HG02610 (cell line): Measurements from ENCODE around the gene HOTAIR.

Source experiments
- ATAC-seq: cut with Tn5 transposase; IDR thresholded peaks from one replicate; pipeline ENCODE4 v1.9.1; 2021; ENCODE audit warnings: mild to moderate bottlenecking, moderate library complexity; ENCODE audit not compliant: unreplicated experiment

HOTAIR gene

GRCh38 chr12:53931844-53932581 is 42.7 kb downstream of the HOTAIR start:
- no peak for ATAC-seq

- ATAC-seq: no peak
These were observed 44.0 kb downstream of the HOTAIR start for GRCh38 chr12:53930591-53931255.

- ATAC-seq: no peak
These were observed 45.2 kb downstream of the HOTAIR start for GRCh38 chr12:53929527-53929926.

- no peak for ATAC-seq
These were observed 46.5 kb downstream of the HOTAIR start for GRCh38 chr12:53928054-53928835.

GRCh38 chr12:53927220-53928029 is 47.3 kb downstream of the HOTAIR start:
- no peak for ATAC-seq

- ATAC-seq: no peak
These were observed 50.0 kb downstream of the HOTAIR start for GRCh38 chr12:53924521-53925405.

GRCh38 chr12:53916788-53917655 is 57.7 kb downstream of the HOTAIR start:
- ATAC-seq: no peak
